Neuronal stem cell (in vitro differentiated cells): Measurements from ENCODE around the gene ZNF141.

ENCODE experiments used
- DNase-seq: peaks from one replicate; pipeline ENCODE4 v3.0.0-alpha.2; 2013; ENCODE audit warnings: low spot score
- H2AFZ ChIP-seq: one replicate; pipeline ENCODE4 v1.6.1; 2013; ENCODE audit warnings: mild to moderate bottlenecking, low read length, inconsistent platforms
- H2AK5ac ChIP-seq: 2 replicates; pipeline ENCODE4 v1.6.1; 2013; ENCODE audit warnings: low read depth, mild to moderate bottlenecking, inconsistent platforms, low read length, moderate library complexity, mixed read lengths
- H2BK120ac ChIP-seq: 2 replicates; pipeline ENCODE4 v1.6.1; 2013; ENCODE audit warnings: low read depth, mild to moderate bottlenecking, inconsistent platforms, low read length, moderate library complexity, mixed read lengths
- H2BK12ac ChIP-seq: one replicate; pipeline ENCODE4 v1.6.1; 2013; ENCODE audit warnings: low read length, inconsistent platforms
- H2BK15ac ChIP-seq: 2 replicates; pipeline ENCODE4 v1.6.1; 2013; ENCODE audit warnings: mild to moderate bottlenecking, low read length, inconsistent platforms, mixed read lengths
- H2BK5ac ChIP-seq: one replicate; pipeline ENCODE4 v1.6.1; 2013; ENCODE audit warnings: inconsistent platforms, mild to moderate bottlenecking, low read length, moderate library complexity
- H3K14ac ChIP-seq: one replicate; pipeline ENCODE4 v1.6.1; 2013; ENCODE audit warnings: low read length, inconsistent platforms
- H3K18ac ChIP-seq: 2 replicates; pipeline ENCODE4 v1.6.1; 2013; ENCODE audit warnings: low read length, inconsistent platforms
- H3K23ac ChIP-seq: 2 replicates; pipeline ENCODE4 v1.6.1; 2013; ENCODE audit warnings: low read depth, mild to moderate bottlenecking, mixed read lengths, low read length, inconsistent platforms; ENCODE audit not compliant: poor library complexity
- H3K27ac ChIP-seq: replicated peaks from 3 replicates; pipeline ENCODE4 v1.5.1; 2013; ENCODE audit warnings: low read length, inconsistent platforms
- H3K27me3 ChIP-seq, 3 experiments: 2 replicates each; pipeline ENCODE4 v1.6.1; 2013; ENCODE audit warnings: low read length in 3 of 3, mild to moderate bottlenecking in 2 of 3, inconsistent platforms in 1 of 3, low read depth in 1 of 3, mixed read lengths in 1 of 3, moderate library complexity in 1 of 3; ENCODE audit not compliant: control insufficient read depth in 3 of 3, insufficient read depth in 3 of 3
- H3K36me3 ChIP-seq, 2 donors: replicated peaks in 1 of 2; 2 replicates each; pipeline ENCODE4 v1.6.1; 2013; ENCODE audit warnings: low read length in 2 of 2; ENCODE audit not compliant: control insufficient read depth in 2 of 2, insufficient read depth in 2 of 2
- H3K4ac ChIP-seq: 2 replicates; pipeline ENCODE4 v1.6.1; 2013; ENCODE audit warnings: inconsistent platforms, mild to moderate bottlenecking, low read length, moderate library complexity
- H3K4me1 ChIP-seq, 2 donors: 1 replicate in 1 of 2; 2 replicates in 1 of 2; pipeline ENCODE4 v1.6.1; 2013; ENCODE audit warnings: low read length in 2 of 2, low read depth in 1 of 2; ENCODE audit not compliant: control insufficient read depth in 2 of 2, insufficient read depth in 1 of 2
- H3K4me2 ChIP-seq: one replicate; pipeline ENCODE4 v1.6.1; 2013; ENCODE audit warnings: mild to moderate bottlenecking, low read length, inconsistent platforms; ENCODE audit not compliant: insufficient read depth, poor library complexity, severe bottlenecking
- H3K4me3 ChIP-seq, 2 donors: 2 replicates each; pipeline ENCODE4 v1.5.1; 2013; ENCODE audit warnings: low read length in 2 of 2, mild to moderate bottlenecking in 2 of 2, inconsistent platforms in 1 of 2, moderate library complexity in 1 of 2
- H3K79me1 ChIP-seq: one replicate; pipeline ENCODE4 v1.6.1; 2013; ENCODE audit warnings: low read depth, mild to moderate bottlenecking, inconsistent platforms, low read length, moderate library complexity
- H3K9ac ChIP-seq: one replicate; pipeline ENCODE4 v1.6.1; 2013; ENCODE audit warnings: mild to moderate bottlenecking, low read depth, low read length, inconsistent platforms; ENCODE audit not compliant: poor library complexity
- H3K9me3 ChIP-seq, 2 donors: replicated peaks in 1 of 2; 2 replicates each; pipeline versions ENCODE3 to v1.6.1; 2013; ENCODE audit warnings: low read length in 2 of 2, mild to moderate bottlenecking in 2 of 2, inconsistent platforms in 1 of 2, low read depth in 1 of 2, mixed read lengths in 1 of 2, moderate library complexity in 1 of 2; ENCODE audit not compliant: control insufficient read depth in 2 of 2, insufficient read depth in 1 of 2
- H4K8ac ChIP-seq: one replicate; pipeline ENCODE4 v1.6.1; 2013; ENCODE audit warnings: low read depth, mild to moderate bottlenecking, inconsistent platforms, low read length, moderate library complexity
- H4K91ac ChIP-seq: one replicate; pipeline ENCODE4 v1.6.1; 2013; ENCODE audit warnings: low read length, low read depth, mild to moderate bottlenecking, inconsistent platforms; ENCODE audit not compliant: poor library complexity
- WGBS, 2 donors: extraction: QIAGEN DNeasy Blood & Tissue Kit; methylation state at CpG; one replicate each; pipeline ENCODE4 v1.1.7; 2013; ENCODE audit warnings: missing lambda C conversion rate in 2 of 2, mixed read lengths in 1 of 2; ENCODE audit not compliant: insufficient read length in 2 of 2, insufficient replicate concordance in 1 of 2; ENCODE audit errors: extremely low coverage in 2 of 2; 5-methylcytosine and 5-hydroxymethylcytosine counted together

The ZNF141 gene

DNA sequence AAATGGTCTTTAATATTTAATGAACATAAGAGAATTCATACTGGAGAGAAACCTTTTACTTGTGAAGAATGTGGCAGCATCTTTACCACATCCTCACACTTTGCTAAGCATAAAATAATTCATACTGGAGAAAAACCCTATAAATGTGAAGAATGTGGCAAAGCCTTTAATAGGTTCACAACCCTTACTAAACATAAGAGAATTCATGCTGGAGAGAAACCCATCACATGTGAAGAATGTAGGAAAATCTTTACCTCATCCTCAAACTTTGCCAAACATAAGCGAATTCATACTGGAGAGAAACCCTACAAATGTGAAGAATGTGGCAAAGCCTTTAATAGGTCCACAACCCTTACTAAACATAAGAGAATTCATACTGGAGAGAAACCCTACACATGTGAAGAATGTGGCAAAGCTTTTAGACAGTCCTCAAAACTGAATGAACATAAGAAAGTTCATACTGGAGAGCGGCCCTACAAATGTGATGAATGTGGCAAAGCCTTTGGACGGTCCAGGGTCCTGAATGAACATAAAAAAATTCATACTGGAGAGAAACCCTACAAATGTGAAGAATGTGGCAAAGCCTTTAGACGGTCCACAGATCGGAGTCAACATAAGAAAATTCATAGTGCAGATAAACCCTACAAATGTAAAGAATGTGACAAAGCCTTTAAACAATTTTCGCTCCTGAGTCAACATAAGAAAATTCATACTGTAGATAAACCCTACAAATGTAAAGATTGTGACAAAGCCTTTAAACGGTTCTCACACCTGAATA is 35.6 kb downstream of the ZNF141 start:
- no peak overlapping the region for H3K27ac ChIP-seq
- no peak overlapping the region for H2AK5ac ChIP-seq
- H3K4me3 ChIP-seq = no peak overlapping the region
- no peak overlapping the region for H3K18ac ChIP-seq
- peaks cover 4% of the 10 kb centered on the region for H3K79me1 ChIP-seq
- H3K27me3 ChIP-seq = no peaks in the 10 kb centered on the region
- H3K4ac ChIP-seq = no peak overlapping the region
- peaks cover 23 to 96% of the 10 kb centered on the region in 2 donors for H3K9me3 ChIP-seq
- H3K4me1 ChIP-seq = no peaks in the 10 kb centered on the region
- H2BK12ac ChIP-seq = no peak overlapping the region
- no peak overlapping the region for H4K91ac ChIP-seq
- H3K4me2 ChIP-seq = no peak overlapping the region
- no peak for DNase-seq
- peaks cover 12 to 74% of the 10 kb centered on the region in 2 donors for H3K36me3 ChIP-seq
- no peak overlapping the region for H2BK15ac ChIP-seq
- no peak overlapping the region for H2BK120ac ChIP-seq
- no peak overlapping the region for H4K8ac ChIP-seq
- H2AFZ ChIP-seq = no peak overlapping the region
- H2BK5ac ChIP-seq = no peak overlapping the region
- WGBS, 2 donors = no CpG with 5 or more reads among the region's 7 CpGs
- no peak overlapping the region for H3K14ac ChIP-seq
- H3K23ac ChIP-seq = no peak overlapping the region
- no peak overlapping the region for H3K9ac ChIP-seq

DNA sequence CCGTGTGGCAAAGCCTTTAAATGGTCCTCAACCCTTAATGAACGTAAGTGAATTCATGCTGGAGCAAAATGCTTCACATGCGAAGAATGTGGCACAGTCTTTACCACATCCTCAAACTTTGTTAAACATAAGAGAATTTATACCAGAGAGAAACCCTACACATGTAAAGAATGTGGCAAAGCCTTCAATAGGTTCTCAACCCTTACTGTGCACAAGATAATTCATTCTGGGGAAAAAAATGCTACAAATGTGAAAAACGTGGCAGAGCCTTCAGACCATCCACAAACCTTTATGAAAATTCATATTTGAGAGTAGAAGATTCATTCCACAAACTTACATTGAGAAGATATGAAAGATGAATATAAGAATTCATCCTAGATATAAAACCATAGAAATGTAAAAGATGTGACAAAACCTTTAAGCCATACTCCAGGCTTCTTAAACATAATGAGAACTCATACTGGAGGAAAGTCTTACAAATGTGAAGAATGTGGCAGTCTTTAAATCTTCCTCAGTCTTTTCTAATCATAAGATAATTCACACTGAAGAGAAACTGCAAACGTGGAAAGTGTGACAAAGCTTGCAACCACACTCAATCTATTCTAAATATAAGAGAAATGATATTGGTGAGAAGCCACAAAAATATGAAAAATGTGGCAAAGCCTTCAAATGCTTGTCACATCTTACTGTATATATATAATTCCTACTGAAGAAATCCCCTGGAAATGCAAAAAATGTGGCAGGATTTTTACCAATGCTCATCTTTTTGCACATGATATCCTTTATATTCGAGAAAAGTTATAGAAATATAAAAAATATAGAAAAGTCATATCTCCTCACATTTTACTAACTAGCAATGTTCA is 36.9 kb downstream of the ZNF141 start:
- Histone ChIP-seq H2AK5ac (no peak overlapping the region), H4K91ac (no peak overlapping the region), H2BK5ac (no peak overlapping the region), H3K9me3 (peaks cover 25 to 95% of the 10 kb centered on the region in 2 donors), H2BK12ac (no peak overlapping the region), H3K79me1 (peaks cover 4% of the 10 kb centered on the region), H2BK120ac (no peak overlapping the region), H3K36me3 (peaks cover 11 to 71% of the 10 kb centered on the region in 2 donors), H3K4me2 (no peak overlapping the region), H3K27me3 (no peaks in the 10 kb centered on the region), H3K14ac (no peak overlapping the region), H3K18ac (no peak overlapping the region), H2AFZ (no peak overlapping the region), H2BK15ac (no peak overlapping the region), H3K23ac (no peak overlapping the region), H3K4ac (no peak overlapping the region), H4K8ac (no peak overlapping the region), H3K4me1 (no peaks in the 10 kb centered on the region), H3K9ac (no peak overlapping the region), H3K4me3 (no peak overlapping the region), H3K27ac (no peak overlapping the region)
- no peak for DNase-seq
- WGBS, 2 donors = no CpG with 5 or more reads among the region's 6 CpGs

DNA sequence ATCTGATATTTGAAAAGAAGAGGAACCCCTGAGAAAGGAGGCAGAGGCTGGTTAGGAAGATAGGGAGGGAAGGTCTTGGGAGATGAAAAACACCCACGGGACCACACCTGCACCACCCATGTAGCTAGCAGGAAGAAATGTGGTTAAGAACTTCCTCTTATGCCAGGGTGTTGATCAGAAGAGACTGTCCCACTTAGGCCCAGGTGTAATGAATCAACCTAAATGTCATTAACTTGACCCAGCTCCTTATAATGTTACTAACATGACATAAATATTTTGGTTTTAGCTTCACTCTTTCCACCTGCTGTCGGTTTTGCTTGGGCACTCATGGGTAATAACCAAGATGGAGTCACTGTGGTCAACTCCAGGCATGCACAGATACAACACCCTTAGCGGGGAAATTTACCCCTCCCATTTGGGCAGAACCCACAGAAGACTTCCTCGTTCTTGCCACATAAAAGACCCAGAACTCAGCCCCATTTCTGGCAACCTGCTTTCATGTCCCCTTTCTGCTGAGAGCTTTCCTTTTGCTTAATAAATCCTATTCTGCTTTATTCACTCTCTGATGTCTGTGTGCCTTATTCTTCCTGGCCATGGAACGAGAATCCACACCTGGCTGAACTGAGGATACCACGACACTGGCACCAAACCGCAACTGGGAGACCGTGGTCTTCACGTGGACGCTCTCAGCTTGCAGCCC is 46.8 kb downstream of the ZNF141 start:
- H2BK12ac ChIP-seq = no peak overlapping the region
- no peak overlapping the region for H2BK120ac ChIP-seq
- H3K4me2 ChIP-seq = no peak overlapping the region
- no peak overlapping the region for H4K8ac ChIP-seq
- H4K91ac ChIP-seq = no peak overlapping the region
- no peak overlapping the region for H3K9ac ChIP-seq
- no peak overlapping the region for H3K4ac ChIP-seq
- no peaks in the 10 kb centered on the region for H3K27me3 ChIP-seq
- H3K23ac ChIP-seq = no peak overlapping the region
- H3K18ac ChIP-seq = no peak overlapping the region
- no peak overlapping the region for H3K4me3 ChIP-seq
- H2BK5ac ChIP-seq = no peak overlapping the region
- peaks cover 20 to 36% of the 10 kb centered on the region in 2 donors for H3K9me3 ChIP-seq
- no peaks in the 10 kb centered on the region for H3K4me1 ChIP-seq
- H2AK5ac ChIP-seq = no peak overlapping the region
- H3K36me3 ChIP-seq = no peaks in the 10 kb centered on the region
- H3K79me1 ChIP-seq = no peaks in the 10 kb centered on the region
- H3K27ac ChIP-seq = no peak overlapping the region
- WGBS, 2 donors = no CpG with 5 or more reads among the region's 10 CpGs
- no peak overlapping the region for H2BK15ac ChIP-seq
- no peak overlapping the region for H2AFZ ChIP-seq
- DNase-seq = no peak
- H3K14ac ChIP-seq = no peak overlapping the region
